Endodermal cell (in vitro differentiated cells): ENCODE results near the gene ARHGAP32. TPM values are rescaled to one million over a fixed set of nuclear protein-coding genes. Genes with fewer than 3 reads are reported as not detected.

ENCODE experiments used
- DNase-seq: peaks from one replicate; pipeline ENCODE4 v3.0.0-alpha.2; 2017
- H3K27ac ChIP-seq: 2 replicates; pipeline ENCODE4 v1.5.1; 2013; ENCODE audit warnings: mild to moderate bottlenecking, low read depth, low read length, moderate library complexity
- H3K27me3 ChIP-seq: 2 replicates; pipeline ENCODE4 v1.6.1; 2013; ENCODE audit warnings: mild to moderate bottlenecking, low read length, moderate library complexity; ENCODE audit not compliant: insufficient read depth, control insufficient read depth, poor library complexity, severe bottlenecking
- H3K36me3 ChIP-seq: 2 replicates; pipeline ENCODE4 v1.7.0; 2013; ENCODE audit warnings: mild to moderate bottlenecking, low read length, moderate library complexity; ENCODE audit not compliant: control insufficient read depth, insufficient read depth
- H3K4me1 ChIP-seq: one replicate; pipeline ENCODE4 v1.7.0; 2013; ENCODE audit warnings: low read length; ENCODE audit not compliant: control insufficient read depth, insufficient read depth
- H3K4me3 ChIP-seq: 2 replicates; pipeline ENCODE4 v1.5.1; 2013; ENCODE audit warnings: mild to moderate bottlenecking, low read length, moderate library complexity
- H3K9ac ChIP-seq: 2 replicates; pipeline ENCODE4 v1.6.1; 2013; ENCODE audit warnings: mild to moderate bottlenecking, low read length, moderate library complexity; ENCODE audit not compliant: poor library complexity, severe bottlenecking; ENCODE audit errors: extremely low read depth
- H3K9me3 ChIP-seq: 2 replicates; pipeline ENCODE4 v1.6.1; 2013; ENCODE audit warnings: mild to moderate bottlenecking, low read length, moderate library complexity; ENCODE audit not compliant: control insufficient read depth
- H3K27ac Mint-ChIP-seq: 2 replicates; pipeline ENCODE4 v1.8.0; 2020; ENCODE audit warnings: mixed read lengths
- H3K27me3 Mint-ChIP-seq: 2 replicates; pipeline ENCODE4 v1.8.0; 2021; ENCODE audit warnings: mild to moderate bottlenecking, mixed read lengths; ENCODE audit not compliant: insufficient read depth
- H3K36me3 Mint-ChIP-seq: 2 replicates; pipeline ENCODE4 v1.8.0; 2020; ENCODE audit warnings: low read depth, mixed read lengths
- H3K4me1 Mint-ChIP-seq: 2 replicates; pipeline ENCODE4 v1.8.0; 2020; ENCODE audit warnings: mixed read lengths
- H3K4me3 Mint-ChIP-seq: 2 replicates; pipeline ENCODE4 v1.8.0; 2020; ENCODE audit warnings: mild to moderate bottlenecking, moderate library complexity, mixed read lengths
- H3K9me3 Mint-ChIP-seq: 2 replicates; pipeline ENCODE4 v1.8.0; 2020; ENCODE audit warnings: mild to moderate bottlenecking, mixed read lengths
- CTCF ChIP-seq: fragments of 200-600 bp; sonication (generic); conservative IDR thresholded peaks from 2 replicates; pipeline ENCODE4 v1.5.0; 2021; ENCODE audit warnings: antibody characterized with exemption, mild to moderate bottlenecking
- WGBS, 2 experiments: methylation state at CpG; one replicate each; pipeline versions ENCODE4 v1.1.5 to v1.1.7; 2013; ENCODE audit warnings: missing lambda C conversion rate in 2 of 2, mixed read lengths in 1 of 2; ENCODE audit not compliant: insufficient coverage in 1 of 2, insufficient read length in 1 of 2; 5-methylcytosine and 5-hydroxymethylcytosine counted together
- total RNA-seq, 2 donors: library from RNA; stranded (reverse); fragmentation: NEBNext Ultra II Directional in 1 of 2; extraction: Animal tissue kit (Norgen Biotek cat#: 25700) in 1 of 2; gene quantifications; 2 replicates in 1 of 2; 3 replicates in 1 of 2; pipeline ENCODE4 v1.2.1, GENCODE V29; 2021

The ARHGAP32 gene
- total RNA-seq, 2 donors from 2014 or later = 36.4 to 65.8 TPM

- Mint-ChIP-seq H3K4me3 (no peak overlapping the region), H3K36me3 (no peaks in the 10 kb centered on the region), H3K27me3 (peaks cover 28% of the 10 kb centered on the region), H3K9me3 (no peaks in the 10 kb centered on the region), H3K27ac (no peak overlapping the region), H3K4me1 (peaks cover 8% of the 10 kb centered on the region)
- no peaks in the 10 kb centered on the region for H3K4me1 ChIP-seq
- no peak overlapping the region for H3K4me3 ChIP-seq
- H3K9me3 ChIP-seq = no peaks in the 10 kb centered on the region
- DNase-seq = peak; percentile 69
- peak overlapping the region; percentile 98 for H3K27ac ChIP-seq
- no peak for TF ChIP-seq CTCF
- no peaks in the 10 kb centered on the region for H3K36me3 ChIP-seq
- H3K27me3 ChIP-seq = no peaks in the 10 kb centered on the region
- H3K9ac ChIP-seq = no peak overlapping the region
- WGBS, 2 experiments = 64 to 66% methylated on average over 3 to 5 of the region's 5 CpGs
These were observed 262.7 kb downstream of the ARHGAP32 start for GRCh38 chr11:128929468-128929867.

GRCh38 chr11:128928400-128928799 is 263.7 kb downstream of the ARHGAP32 start:
- H3K9me3 Mint-ChIP-seq = no peaks in the 10 kb centered on the region
- H3K4me1 Mint-ChIP-seq = peaks cover 8% of the 10 kb centered on the region
- no peak overlapping the region for H3K9ac ChIP-seq

GRCh38 chr11:128927683-128928336 is 264.3 kb downstream of the ARHGAP32 start:
- Histone ChIP-seq H3K36me3 (no peaks in the 10 kb centered on the region), H3K27ac (no peak overlapping the region), H3K9ac (no peak overlapping the region), H3K9me3 (no peaks in the 10 kb centered on the region), H3K27me3 (no peaks in the 10 kb centered on the region), H3K4me1 (no peaks in the 10 kb centered on the region), H3K4me3 (no peak overlapping the region)
- Mint-ChIP-seq H3K9me3 (no peaks in the 10 kb centered on the region), H3K36me3 (no peaks in the 10 kb centered on the region), H3K27me3 (peaks cover 28% of the 10 kb centered on the region), H3K4me3 (no peak overlapping the region), H3K27ac (no peak overlapping the region), H3K4me1 (peaks cover 8% of the 10 kb centered on the region)
- no peak for DNase-seq
- WGBS, 2 experiments = 82 to 84% methylated on average over 4 to 12 of the region's 12 CpGs
- TF ChIP-seq CTCF = no peak

More at GRCh38 chr11:128928400-128928799, 263.7 kb downstream of the ARHGAP32 start:
- no peak for DNase-seq
- no peak overlapping the region for H3K4me3 Mint-ChIP-seq
- no peaks in the 10 kb centered on the region for H3K36me3 ChIP-seq
- WGBS, 2 experiments = 84 to 85% methylated on average over 5 of the region's 5 CpGs
- no peaks in the 10 kb centered on the region for H3K27me3 ChIP-seq
- H3K4me1 ChIP-seq = no peaks in the 10 kb centered on the region
- no peak overlapping the region for H3K27ac Mint-ChIP-seq
- no peaks in the 10 kb centered on the region for H3K9me3 ChIP-seq
- no peak overlapping the region for H3K27ac ChIP-seq
- H3K4me3 ChIP-seq = no peak overlapping the region
- H3K36me3 Mint-ChIP-seq = no peaks in the 10 kb centered on the region
- peaks cover 28% of the 10 kb centered on the region for H3K27me3 Mint-ChIP-seq
- no peak for TF ChIP-seq CTCF
